Measurements from ENCODE around the gene CPED1. TPM values are rescaled to one million over a fixed set of nuclear protein-coding genes. Genes with fewer than 3 reads are reported as not detected.
A peak's percentile ranks its signal among the peaks of the same experiment; 100 is the strongest.

CPED1 gene
- total and polyA plus RNA-seq, 2 experiments from 2014 or later: 0.17 to 0.47 TPM

DNA sequence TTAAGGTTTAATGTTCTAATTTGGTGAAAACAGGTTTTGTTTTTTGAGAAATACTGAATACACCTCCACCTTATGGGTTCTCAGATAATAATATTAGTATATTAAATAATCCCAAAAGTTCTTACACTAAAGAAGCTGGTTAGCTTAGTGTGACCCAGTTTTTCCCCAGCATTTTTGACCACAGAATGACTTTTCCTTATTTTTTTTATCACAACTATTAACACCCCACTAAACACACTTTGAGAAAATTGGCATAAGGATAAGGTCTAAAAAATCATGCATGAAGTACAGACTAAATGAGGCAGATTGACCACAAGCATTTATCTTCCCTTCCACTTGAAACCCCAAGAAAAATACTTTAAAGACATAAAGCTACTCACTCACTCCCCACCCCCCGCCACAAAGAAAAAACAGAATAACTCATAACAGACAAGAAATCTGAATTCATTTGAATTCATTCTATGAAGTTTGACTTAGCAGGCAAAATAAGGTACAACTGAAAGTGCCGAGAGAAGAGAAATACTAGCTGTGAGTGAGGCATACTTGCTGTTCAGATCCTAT lies 290.6 kb downstream of the CPED1 start:
- peak overlapping the region; percentile 51 for H3K27ac Mint-ChIP-seq
- H2AFZ ChIP-seq: no peak overlapping the region; the same call in 1 of the 2 replicates
- H3K4me1 ChIP-seq (ENCODE audit: insufficient read depth): peaks cover 18% of the 10 kb centered on the region; the same call in 1 of the 2 replicates
- no peak for DNase-seq (ENCODE audit: low spot score)
- peaks cover 15% of the 10 kb centered on the region for H3K4me1 Mint-ChIP-seq
- no peak for ATAC-seq
- peaks cover 4% of the 10 kb centered on the region for H3K36me3 Mint-ChIP-seq (ENCODE audit: low read depth)
- no peak overlapping the region for H3K27ac ChIP-seq (ENCODE audit: low read depth)
- no peaks in the 10 kb centered on the region for H3K27me3 Mint-ChIP-seq (ENCODE audit: insufficient read depth, low read depth, poor library complexity)
- peaks cover 5% of the 10 kb centered on the region for H3K9me3 Mint-ChIP-seq
- H3F3A ChIP-seq (replicated peaks; ENCODE audit: low read depth): no peaks in the 10 kb centered on the region
- TF ChIP-seq JUNB (IDR thresholded peaks at IDR 0.05; ENCODE audit: unreplicated experiment) (no peak), NANOG (IDR thresholded peaks at IDR 0.05; ENCODE audit: borderline replicate concordance) (no peak), REST (IDR thresholded peaks at IDR 0.05; ENCODE audit: unreplicated experiment) (no peak)
- TF ChIP-seq, protein P1, sequence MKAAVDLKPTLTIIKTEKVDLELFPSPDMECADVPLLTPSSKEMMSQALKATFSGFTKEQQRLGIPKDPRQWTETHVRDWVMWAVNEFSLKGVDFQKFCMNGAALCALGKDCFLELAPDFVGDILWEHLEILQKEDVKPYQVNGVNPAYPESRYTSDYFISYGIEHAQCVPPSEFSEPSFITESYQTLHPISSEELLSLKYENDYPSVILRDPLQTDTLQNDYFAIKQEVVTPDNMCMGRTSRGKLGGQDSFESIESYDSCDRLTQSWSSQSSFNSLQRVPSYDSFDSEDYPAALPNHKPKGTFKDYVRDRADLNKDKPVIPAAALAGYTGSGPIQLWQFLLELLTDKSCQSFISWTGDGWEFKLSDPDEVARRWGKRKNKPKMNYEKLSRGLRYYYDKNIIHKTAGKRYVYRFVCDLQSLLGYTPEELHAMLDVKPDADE (IDR thresholded peaks at IDR 0.05): no peak
- no peak overlapping the region for H3K4me3 Mint-ChIP-seq
- H3K4me2 ChIP-seq: no peak overlapping the region
- no peaks in the 10 kb centered on the region for H4K20me1 ChIP-seq (replicated peaks; ENCODE audit: insufficient read depth)
- peaks cover 14% of the 10 kb centered on the region for H3K9me2 ChIP-seq (ENCODE audit: insufficient read depth)
- no peaks in the 10 kb centered on the region for H3K36me3 ChIP-seq (ENCODE audit: insufficient read depth)
- no peaks in the 10 kb centered on the region for H3K79me2 ChIP-seq (replicated peaks; ENCODE audit: insufficient read depth)
- H3K4me3 ChIP-seq: no peak overlapping the region
- H3K27me3 ChIP-seq (ENCODE audit: insufficient read depth): no peaks in the 10 kb centered on the region

DNA sequence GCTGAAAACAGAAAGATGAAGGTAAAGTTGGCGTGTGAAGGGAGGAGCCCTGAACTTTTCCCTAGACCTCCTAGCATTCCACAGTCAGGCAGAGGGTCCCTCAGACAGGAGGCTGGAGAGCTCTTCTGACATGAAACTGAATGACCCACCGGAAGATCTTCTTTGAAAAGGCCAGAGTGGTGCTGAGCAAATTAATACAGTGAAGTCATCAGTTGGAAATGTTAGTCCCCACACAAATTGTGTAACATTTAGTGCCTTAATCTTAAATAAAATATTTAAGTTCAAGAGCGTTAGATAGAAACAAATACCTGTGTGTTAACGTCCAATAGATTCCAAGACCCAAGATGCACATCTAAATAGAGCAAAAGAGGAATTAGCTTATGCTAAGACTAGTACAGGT lies 291.3 kb downstream of the CPED1 start:
- Mint-ChIP-seq H3K27ac (0 out of 2 replicates have a peak overlapping the region, but pooled peaks have one; percentile 51), H3K9me3 (peaks cover 12% of the 10 kb centered on the region), H3K36me3 (ENCODE audit: low read depth) (peaks cover 11% of the 10 kb centered on the region), H3K4me1 (peaks cover 15% of the 10 kb centered on the region), H3K27me3 (ENCODE audit: insufficient read depth, low read depth, poor library complexity) (no peaks in the 10 kb centered on the region), H3K4me3 (no peak overlapping the region)
- Histone ChIP-seq H3K9me2 (ENCODE audit: insufficient read depth) (peaks cover 14% of the 10 kb centered on the region), H2AFZ (no peak overlapping the region; the same call in 1 of the 2 replicates), H4K20me1 (replicated peaks; ENCODE audit: insufficient read depth) (no peaks in the 10 kb centered on the region), H3K27me3 (ENCODE audit: insufficient read depth) (no peaks in the 10 kb centered on the region), H3K79me2 (replicated peaks; ENCODE audit: insufficient read depth) (no peaks in the 10 kb centered on the region), H3K36me3 (ENCODE audit: insufficient read depth) (no peaks in the 10 kb centered on the region), H3K4me3 (no peak overlapping the region), H3F3A (replicated peaks; ENCODE audit: low read depth) (no peaks in the 10 kb centered on the region), H3K4me1 (ENCODE audit: insufficient read depth) (peaks cover 18% of the 10 kb centered on the region; the same call in 1 of the 2 replicates), H3K27ac (ENCODE audit: low read depth) (no peak overlapping the region), H3K4me2 (no peak overlapping the region)
- no peak for DNase-seq (ENCODE audit: low spot score)
- TF ChIP-seq JUNB (IDR thresholded peaks at IDR 0.05; ENCODE audit: unreplicated experiment) (no peak), REST (IDR thresholded peaks at IDR 0.05; ENCODE audit: unreplicated experiment) (no peak), CTCF (conservative IDR thresholded peaks at IDR 0.05; ENCODE audit: low read depth in 2 of 2) (no peak), POLR2AphosphoS5 (IDR thresholded peaks at IDR 0.05; ENCODE audit: low read depth) (no peak), ZNF331 (CRISPR knock-in tag; IDR thresholded peaks at IDR 0.05; ENCODE audit: low read depth) (no peak)
- no peak for ATAC-seq

Measured in GM23338 (cell line).